ENCODE measurements around the gene PKN2. TPM values are rescaled to one million over a fixed set of nuclear protein-coding genes. Genes with fewer than 3 reads are reported as not detected.

Gene PKN2
- total RNA-seq, 4 donors from 2014 or later, result 31.4 to 80.4 (median 64.1) TPM

- no peak for TF ChIP-seq POLR2A (IDR thresholded peaks at IDR 0.05)
- TF ChIP-seq CTCF (IDR thresholded peaks at IDR 0.05), result no peak
- H3K27me3 ChIP-seq, result no peaks in the 10 kb centered on the region
- no peaks in the 10 kb centered on the region for H3K4me1 ChIP-seq
- 65 to 72% methylated on average over 3 of the region's 3 CpGs for WGBS, 2 donors (ENCODE audit: low coverage in 1 of 2)
- DNase-seq, result no peak
- in situ Hi-C loops (cut with MboI; ENCODE audit: low pct_ligation_motif_present in 1 of 4, low pct_unique_long_range_greater_than_20kb in 1 of 4, low sequenced_read_pairs in 3 of 4), result no loop called here
- H3K4me3 ChIP-seq, result no peak overlapping the region
- H3K36me3 ChIP-seq, result peaks cover 0 to 22% (median 4%) of the 10 kb centered on the region in 4 donors
- intact Hi-C loops (cut with DNase I; ENCODE audit: low total_unique reads), result no loop called here
- H3K9me3 ChIP-seq, result peaks cover 0 to 2% of the 10 kb centered on the region in 2 donors
- H3K27ac ChIP-seq, result no peak overlapping the region
These were observed 56.7 kb downstream of the PKN2 start for GRCh38 chr1:88740784-88741183.

- DNase-seq, result no peak
- Histone ChIP-seq H3K27me3 (no peaks in the 10 kb centered on the region), H3K9me3 (no peaks in the 10 kb centered on the region), H3K27ac (no peak overlapping the region), H3K4me1 (no peaks in the 10 kb centered on the region), H3K4me3 (no peak overlapping the region), H3K36me3 (peaks cover 0 to 22% (median 4%) of the 10 kb centered on the region in 4 donors)
- TF ChIP-seq EP300 (IDR thresholded peaks at IDR 0.05; ENCODE audit: low read depth) (no peak), POLR2AphosphoS5 (IDR thresholded peaks at IDR 0.05) (no peak), POLR2A (IDR thresholded peaks at IDR 0.05) (no peak), CTCF (IDR thresholded peaks at IDR 0.05) (no peak)
- intact Hi-C loops (cut with DNase I; ENCODE audit: low total_unique reads) (no loop called here), in situ Hi-C loops (cut with MboI; ENCODE audit: low pct_ligation_motif_present in 1 of 4, low pct_unique_long_range_greater_than_20kb in 1 of 4, low sequenced_read_pairs in 3 of 4) (no loop called here)
- 56 to 65% methylated on average over 2 of the region's 2 CpGs for WGBS, 2 donors (ENCODE audit: low coverage in 1 of 2)
These were observed 57.3 kb downstream of the PKN2 start for GRCh38 chr1:88741413-88741812.

- in situ Hi-C loops (cut with MboI; ENCODE audit: low pct_ligation_motif_present in 1 of 4, low pct_unique_long_range_greater_than_20kb in 1 of 4, low sequenced_read_pairs in 3 of 4), result no loop called here
- intact Hi-C loops (cut with DNase I; ENCODE audit: low total_unique reads), result no loop called here
- Histone ChIP-seq H3K4me3 (no peak overlapping the region), H3K27ac (no peak overlapping the region), H3K36me3 (peaks cover 0 to 22% (median 4%) of the 10 kb centered on the region in 4 donors), H3K27me3 (no peaks in the 10 kb centered on the region), H3K9me3 (no peaks in the 10 kb centered on the region), H3K4me1 (no peaks in the 10 kb centered on the region)
- TF ChIP-seq POLR2AphosphoS5 (IDR thresholded peaks at IDR 0.05), result no peak
- TF ChIP-seq CTCF (IDR thresholded peaks at IDR 0.05), result no peak
- TF ChIP-seq EP300 (IDR thresholded peaks at IDR 0.05; ENCODE audit: low read depth), result no peak
- no peak for TF ChIP-seq POLR2A (IDR thresholded peaks at IDR 0.05)
- 80 to 89% methylated on average over 5 to 6 of the region's 6 CpGs for WGBS, 2 donors (ENCODE audit: low coverage in 1 of 2)
- DNase-seq, result no peak
These were observed 58.5 kb downstream of the PKN2 start for GRCh38 chr1:88742531-88742930.

- H3K27ac ChIP-seq, result no peak overlapping the region
- intact Hi-C loops (cut with DNase I; ENCODE audit: low total_unique reads), result no loop called here
- no peak overlapping the region for H3K4me3 ChIP-seq
- H3K27me3 ChIP-seq, result no peaks in the 10 kb centered on the region
- no peak for DNase-seq
- WGBS, 2 donors (ENCODE audit: low coverage in 1 of 2), result 78% methylated on average over 3 of the region's 3 CpGs; no CpG with 5 or more reads in 1 of the 2 donors
- H3K9me3 ChIP-seq, result no peaks in the 10 kb centered on the region
- H3K36me3 ChIP-seq, result peaks cover 0 to 22% (median 4%) of the 10 kb centered on the region in 4 donors
- no peaks in the 10 kb centered on the region for H3K4me1 ChIP-seq
- in situ Hi-C loops (cut with MboI; ENCODE audit: low pct_ligation_motif_present in 1 of 4, low pct_unique_long_range_greater_than_20kb in 1 of 4, low sequenced_read_pairs in 3 of 4), result no loop called here
- no peak for TF ChIP-seq CTCF (IDR thresholded peaks at IDR 0.05)
These were observed 60.1 kb downstream of the PKN2 start for GRCh38 chr1:88744142-88744541.

Measured in transverse colon (tissue), 4 donors.